ENCODE data around the gene TNFRSF18.

Gene TNFRSF18

GRCh38 chr1:1191734-1192133 lies 14.7 kb downstream of the TNFRSF18 start:
- H3K9ac ChIP-seq (ENCODE audit: low read length): no peak overlapping the region
- no peaks in the 10 kb centered on the region for H3K36me3 ChIP-seq (ENCODE audit: control insufficient read depth, insufficient read depth, low read length)
- H3K27me3 ChIP-seq (ENCODE audit: control insufficient read depth, insufficient read depth, low read length): no peaks in the 10 kb centered on the region
- no peaks in the 10 kb centered on the region for H3K9me3 ChIP-seq (ENCODE audit: control insufficient read depth, low read length)
- H3K4me1 ChIP-seq (ENCODE audit: control insufficient read depth, insufficient read depth, low read length): no peaks in the 10 kb centered on the region
- H3K4me3 ChIP-seq (ENCODE audit: low read length): no peak overlapping the region

GRCh38 chr1:1189111-1189510 lies 17.3 kb downstream of the TNFRSF18 start:
- Histone ChIP-seq H3K4me3 (ENCODE audit: low read length) (no peak overlapping the region), H3K27me3 (ENCODE audit: control insufficient read depth, insufficient read depth, low read length) (no peaks in the 10 kb centered on the region), H3K36me3 (ENCODE audit: control insufficient read depth, insufficient read depth, low read length) (no peaks in the 10 kb centered on the region), H3K9ac (ENCODE audit: low read length) (no peak overlapping the region), H3K4me1 (ENCODE audit: control insufficient read depth, insufficient read depth, low read length) (no peaks in the 10 kb centered on the region), H3K9me3 (ENCODE audit: control insufficient read depth, low read length) (no peaks in the 10 kb centered on the region)

GRCh38 chr1:1187938-1188337 lies 18.5 kb downstream of the TNFRSF18 start:
- Histone ChIP-seq H3K9ac (ENCODE audit: low read length) (no peak overlapping the region), H3K27me3 (ENCODE audit: control insufficient read depth, insufficient read depth, low read length) (no peaks in the 10 kb centered on the region), H3K36me3 (ENCODE audit: control insufficient read depth, insufficient read depth, low read length) (no peaks in the 10 kb centered on the region), H3K9me3 (ENCODE audit: control insufficient read depth, low read length) (no peaks in the 10 kb centered on the region), H3K4me3 (ENCODE audit: low read length) (no peak overlapping the region), H3K4me1 (ENCODE audit: control insufficient read depth, insufficient read depth, low read length) (no peaks in the 10 kb centered on the region)

- no peaks in the 10 kb centered on the region for H3K27me3 ChIP-seq (ENCODE audit: control insufficient read depth, insufficient read depth, low read length)
- no peak overlapping the region for H3K4me3 ChIP-seq (ENCODE audit: low read length)
- no peaks in the 10 kb centered on the region for H3K36me3 ChIP-seq (ENCODE audit: control insufficient read depth, insufficient read depth, low read length)
- no peaks in the 10 kb centered on the region for H3K9me3 ChIP-seq (ENCODE audit: control insufficient read depth, low read length)
- H3K4me1 ChIP-seq (ENCODE audit: control insufficient read depth, insufficient read depth, low read length): no peaks in the 10 kb centered on the region
- no peak overlapping the region for H3K9ac ChIP-seq (ENCODE audit: low read length)
Observed at GRCh38 chr1:1185101-1185765, 21.2 kb downstream of the TNFRSF18 start.

- Histone ChIP-seq H3K27me3 (ENCODE audit: control insufficient read depth, insufficient read depth, low read length) (no peaks in the 10 kb centered on the region), H3K9ac (ENCODE audit: low read length) (no peak overlapping the region), H3K9me3 (ENCODE audit: control insufficient read depth, low read length) (no peaks in the 10 kb centered on the region), H3K36me3 (ENCODE audit: control insufficient read depth, insufficient read depth, low read length) (no peaks in the 10 kb centered on the region), H3K4me3 (ENCODE audit: low read length) (no peak overlapping the region), H3K4me1 (ENCODE audit: control insufficient read depth, insufficient read depth, low read length) (no peaks in the 10 kb centered on the region)
Observed at GRCh38 chr1:1183833-1184775, 22.3 kb downstream of the TNFRSF18 start.

- Histone ChIP-seq H3K36me3 (ENCODE audit: control insufficient read depth, insufficient read depth, low read length) (no peaks in the 10 kb centered on the region), H3K27me3 (ENCODE audit: control insufficient read depth, insufficient read depth, low read length) (no peaks in the 10 kb centered on the region), H3K9ac (ENCODE audit: low read length) (no peak overlapping the region), H3K4me1 (ENCODE audit: control insufficient read depth, insufficient read depth, low read length) (no peaks in the 10 kb centered on the region), H3K4me3 (ENCODE audit: low read length) (no peak overlapping the region), H3K9me3 (ENCODE audit: control insufficient read depth, low read length) (no peaks in the 10 kb centered on the region)
Observed at GRCh38 chr1:1183221-1183747, 23.1 kb downstream of the TNFRSF18 start.

- Histone ChIP-seq H3K4me1 (ENCODE audit: control insufficient read depth, insufficient read depth, low read length) (no peaks in the 10 kb centered on the region), H3K9ac (ENCODE audit: low read length) (no peak overlapping the region), H3K9me3 (ENCODE audit: control insufficient read depth, low read length) (no peaks in the 10 kb centered on the region), H3K4me3 (ENCODE audit: low read length) (no peak overlapping the region), H3K27me3 (ENCODE audit: control insufficient read depth, insufficient read depth, low read length) (no peaks in the 10 kb centered on the region), H3K36me3 (ENCODE audit: control insufficient read depth, insufficient read depth, low read length) (no peaks in the 10 kb centered on the region)
Observed at GRCh38 chr1:1182491-1183220, 23.7 kb downstream of the TNFRSF18 start.

GRCh38 chr1:1181938-1182410 lies 24.4 kb downstream of the TNFRSF18 start:
- H3K9me3 ChIP-seq (ENCODE audit: control insufficient read depth, low read length): no peaks in the 10 kb centered on the region
- no peak overlapping the region for H3K9ac ChIP-seq (ENCODE audit: low read length)
- no peaks in the 10 kb centered on the region for H3K4me1 ChIP-seq (ENCODE audit: control insufficient read depth, insufficient read depth, low read length)
- no peak overlapping the region for H3K4me3 ChIP-seq (ENCODE audit: low read length)
- no peaks in the 10 kb centered on the region for H3K27me3 ChIP-seq (ENCODE audit: control insufficient read depth, insufficient read depth, low read length)
- no peaks in the 10 kb centered on the region for H3K36me3 ChIP-seq (ENCODE audit: control insufficient read depth, insufficient read depth, low read length)

- H3K4me1 ChIP-seq (ENCODE audit: control insufficient read depth, insufficient read depth, low read length): no peaks in the 10 kb centered on the region
- H3K27me3 ChIP-seq (ENCODE audit: control insufficient read depth, insufficient read depth, low read length): no peaks in the 10 kb centered on the region
- H3K9ac ChIP-seq (ENCODE audit: low read length): no peak overlapping the region
- no peak overlapping the region for H3K4me3 ChIP-seq (ENCODE audit: low read length)
- H3K9me3 ChIP-seq (ENCODE audit: control insufficient read depth, low read length): no peaks in the 10 kb centered on the region
- H3K36me3 ChIP-seq (ENCODE audit: control insufficient read depth, insufficient read depth, low read length): no peaks in the 10 kb centered on the region
Observed at GRCh38 chr1:1181129-1181937, 25.1 kb downstream of the TNFRSF18 start.

- H3K9me3 ChIP-seq (ENCODE audit: control insufficient read depth, low read length): no peaks in the 10 kb centered on the region
- no peak overlapping the region for H3K4me3 ChIP-seq (ENCODE audit: low read length)
- no peaks in the 10 kb centered on the region for H3K27me3 ChIP-seq (ENCODE audit: control insufficient read depth, insufficient read depth, low read length)
- no peaks in the 10 kb centered on the region for H3K36me3 ChIP-seq (ENCODE audit: control insufficient read depth, insufficient read depth, low read length)
- H3K4me1 ChIP-seq (ENCODE audit: control insufficient read depth, insufficient read depth, low read length): no peaks in the 10 kb centered on the region
- no peak overlapping the region for H3K9ac ChIP-seq (ENCODE audit: low read length)
Observed at GRCh38 chr1:1179983-1180861, 26.2 kb downstream of the TNFRSF18 start.

Measured in mucosa of stomach (tissue), 1 donor.